ENCODE data around the gene TTC9B. TPM values are rescaled to one million over a fixed set of nuclear protein-coding genes. Genes with fewer than 3 reads are reported as not detected.
"Not testable (repeated sequence)": the region's sequence is repeated elsewhere in the genome, so short reads cannot be mapped to it uniquely, and the experiment has no call there.

Gene TTC9B
- total RNA-seq, 1 donor from 2014 or later = not detected

GRCh38 chr19:40213251-40213829 is 4.8 kb downstream of the TTC9B start:
- ATAC-seq = no peak

GRCh38 chr19:40210889-40211288 is 7.3 kb downstream of the TTC9B start:
- ATAC-seq = no peak

- ATAC-seq = no peak
These were observed 9.6 kb downstream of the TTC9B start for GRCh38 chr19:40208602-40209001.

GRCh38 chr19:40205760-40206159 is 12.4 kb downstream of the TTC9B start:
- no peak for ATAC-seq

GRCh38 chr19:40204381-40204780 is 13.8 kb downstream of the TTC9B start:
- ATAC-seq = peak; percentile 15

- peak; percentile 33 for ATAC-seq
These were observed 17.7 kb downstream of the TTC9B start for GRCh38 chr19:40200341-40201099.

GRCh38 chr19:40198272-40198990 is 19.8 kb downstream of the TTC9B start:
- peak; percentile 10 for ATAC-seq

- no peak for ATAC-seq
These were observed 24.7 kb downstream of the TTC9B start for GRCh38 chr19:40193587-40193849.

GRCh38 chr19:40192758-40193586 is 25.2 kb downstream of the TTC9B start:
- no peak for ATAC-seq

GRCh38 chr19:40191836-40192646 is 26.1 kb downstream of the TTC9B start:
- peak; percentile 5 for ATAC-seq

- ATAC-seq = peak; percentile 87
These were observed 27.0 kb downstream of the TTC9B start, which contains the start of gene MAP3K10 for GRCh38 chr19:40190891-40191835. Gene MAP3K10 (plus strand): TSS chr19:40191426. CDS start chr19:40192032, 606 bp downstream.

- no peak for ATAC-seq
These were observed 33.9 kb downstream of the TTC9B start for GRCh38 chr19:40184273-40184672.

GRCh38 chr19:40178756-40179155 is 39.4 kb downstream of the TTC9B start:
- ATAC-seq = no peak

- no peak for ATAC-seq
These were observed 40.7 kb downstream of the TTC9B start for GRCh38 chr19:40177286-40178070.

GRCh38 chr19:40175820-40176219 is 42.4 kb downstream of the TTC9B start:
- ATAC-seq = no peak

GRCh38 chr19:40174092-40174491 is 44.1 kb downstream of the TTC9B start:
- peak; percentile 13 for ATAC-seq

GRCh38 chr19:40171293-40171692 is 46.9 kb downstream of the TTC9B start:
- ATAC-seq = not testable (repeated sequence)

GRCh38 chr19:40170303-40170989 is 47.7 kb downstream of the TTC9B start:
- not testable (repeated sequence) for ATAC-seq
